Activated CD4-positive, CD25-positive, alpha-beta regulatory T cell treated with anti-CD3 and anti-CD28 coated beads, Interleukin-2, amount 50 U/mL, for 24 hours (primary cell): ENCODE measurements around the gene C16orf92.

Experiments used
- ATAC-seq, 2 donors: fragments of 150-1000 bp; cut with Tn5 transposase; one replicate each; pipeline ENCODE4 v1.10.0; 2021; ENCODE audit warnings: mild to moderate bottlenecking in 1 of 2, moderate library complexity in 1 of 2

C16orf92 gene

DNA sequence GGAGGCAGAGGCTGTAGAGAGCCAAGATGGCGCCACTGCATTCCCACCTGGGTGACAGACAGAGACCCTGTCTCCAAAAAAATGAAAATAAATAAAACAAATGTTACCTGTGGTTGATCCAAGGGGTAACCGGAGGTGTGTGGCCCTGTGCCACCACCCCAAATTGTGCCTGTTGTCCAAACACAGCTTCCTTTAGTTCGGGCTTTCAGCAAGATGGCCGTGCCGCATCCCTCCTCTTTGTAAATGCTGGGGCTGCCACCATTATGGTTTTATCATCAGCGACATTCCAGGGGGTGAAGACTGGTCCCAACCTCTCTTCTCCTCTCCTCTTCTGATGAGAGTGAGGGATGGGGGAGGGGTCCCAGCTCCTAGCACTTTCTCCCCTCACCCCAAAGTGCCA is at the start of gene C16orf92:
C16orf92 (plus strand) TSS at position 312 of the 400 bp plus-strand sequence. CDS start 143 bp downstream, outside the sequence.
- no peak for ATAC-seq

- ATAC-seq, result peak; percentile 99
These were observed 49.4 kb upstream of the C16orf92 start, which contains the start of gene TAOK2 for GRCh38 chr16:29973384-29974246. TSS of gene TAOK2 (plus strand) at chr16:29973868. CDS start at chr16:29977773, 3,905 bp downstream.

DNA sequence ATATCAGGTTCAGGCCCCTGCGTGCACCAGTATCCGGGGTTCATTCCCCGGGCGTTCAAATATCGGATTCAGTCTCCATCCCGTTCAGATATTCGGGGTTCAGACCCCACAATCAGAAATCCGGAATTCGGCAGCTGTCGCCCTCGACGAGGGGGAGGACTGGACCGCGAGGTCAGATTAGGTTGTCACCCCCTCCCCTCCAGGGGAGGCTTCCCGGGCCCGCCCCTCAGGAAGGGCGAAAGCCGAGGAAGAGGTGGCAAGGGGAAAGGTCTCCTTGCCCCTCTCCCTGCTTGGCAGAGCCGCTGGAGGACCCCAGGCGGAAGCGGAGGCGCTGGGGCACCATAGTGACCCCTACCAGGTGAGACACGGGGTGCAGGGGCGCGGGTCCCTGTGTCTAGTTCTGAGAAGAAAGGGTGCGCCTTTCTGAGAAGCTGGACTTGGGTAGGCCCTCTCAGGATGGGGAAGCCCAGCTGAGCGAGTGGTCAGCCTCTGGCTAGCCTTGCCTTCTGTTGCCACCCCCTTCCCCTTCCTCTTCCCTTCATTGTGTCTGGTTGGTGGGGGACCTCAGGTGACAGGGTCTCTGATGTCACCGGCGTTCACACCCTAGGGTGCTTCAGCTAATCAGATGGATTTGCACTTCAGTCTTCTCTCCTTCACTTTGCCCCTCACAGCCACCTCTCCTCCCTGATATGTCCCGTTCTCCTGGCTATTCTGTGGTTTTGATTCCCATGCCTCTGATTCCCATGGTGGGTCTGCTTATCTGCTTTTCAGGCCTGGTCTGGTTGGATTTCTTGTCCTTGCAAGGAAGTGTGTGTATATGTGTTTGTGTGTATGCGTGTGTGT is 48.5 kb upstream of the C16orf92 start:
- no peak for ATAC-seq

DNA sequence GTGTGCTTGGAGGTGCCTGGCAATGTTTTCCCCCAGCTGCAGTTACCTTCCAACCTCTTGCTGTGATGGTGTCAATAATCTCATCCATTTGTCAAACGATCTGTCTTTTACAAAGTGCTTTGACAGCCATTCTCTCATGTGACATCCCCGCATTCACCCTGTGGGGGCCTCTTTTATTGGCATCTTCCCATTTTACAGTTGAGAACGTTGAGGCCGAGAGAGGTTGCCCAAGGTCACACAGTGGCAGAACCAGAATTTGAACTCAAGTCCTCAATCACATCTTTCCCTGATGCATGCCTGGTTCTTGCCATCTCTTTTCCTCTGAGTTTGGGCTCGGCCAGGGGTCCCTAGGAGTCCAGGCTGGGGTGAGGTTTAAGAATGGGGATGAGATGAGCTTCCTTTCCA is 47.9 kb upstream of the C16orf92 start:
- ATAC-seq, result no peak

GRCh38 chr16:29975811-29976511 is 47.0 kb upstream of the C16orf92 start:
- no peak for ATAC-seq

DNA sequence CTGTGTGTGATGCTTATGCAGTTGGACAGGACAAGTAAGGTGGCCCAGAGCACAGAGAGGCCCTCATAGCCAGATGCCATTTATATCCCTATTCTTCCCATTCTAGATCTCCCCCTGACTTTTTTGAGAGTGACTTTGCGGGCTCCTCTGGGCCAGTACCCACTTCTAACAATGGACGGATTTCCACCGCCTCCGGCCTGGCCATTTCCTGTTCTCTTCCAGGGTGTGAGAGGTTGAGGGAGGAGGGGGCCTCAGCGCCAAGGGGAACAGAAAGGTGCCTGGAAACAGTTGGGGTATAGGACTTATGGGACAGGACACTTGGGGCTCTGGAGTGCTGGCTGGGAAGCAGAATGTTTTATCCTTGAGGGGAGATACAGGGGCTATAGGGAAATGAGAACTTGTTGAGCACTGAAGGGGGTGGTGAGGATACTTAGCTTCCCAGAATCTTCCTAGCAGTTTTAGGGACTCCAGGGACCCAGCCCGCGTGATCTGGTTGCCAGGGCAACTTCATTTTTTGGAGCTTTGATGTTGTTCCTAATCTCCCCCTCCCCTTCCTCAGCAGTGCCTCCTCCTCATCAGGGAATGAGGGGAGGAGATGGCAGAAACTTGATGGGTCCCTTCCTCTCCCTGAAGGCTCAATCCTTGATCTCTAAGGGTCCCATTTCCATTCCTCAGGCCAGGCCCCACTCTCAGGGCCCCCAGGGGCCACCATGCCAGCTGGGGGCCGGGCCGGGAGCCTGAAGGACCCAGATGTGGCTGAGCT is 45.8 kb upstream of the C16orf92 start:
- ATAC-seq, result no peak

- ATAC-seq, result no peak
These were observed 44.9 kb upstream of the C16orf92 start for GRCh38 chr16:29978081-29978480.

DNA sequence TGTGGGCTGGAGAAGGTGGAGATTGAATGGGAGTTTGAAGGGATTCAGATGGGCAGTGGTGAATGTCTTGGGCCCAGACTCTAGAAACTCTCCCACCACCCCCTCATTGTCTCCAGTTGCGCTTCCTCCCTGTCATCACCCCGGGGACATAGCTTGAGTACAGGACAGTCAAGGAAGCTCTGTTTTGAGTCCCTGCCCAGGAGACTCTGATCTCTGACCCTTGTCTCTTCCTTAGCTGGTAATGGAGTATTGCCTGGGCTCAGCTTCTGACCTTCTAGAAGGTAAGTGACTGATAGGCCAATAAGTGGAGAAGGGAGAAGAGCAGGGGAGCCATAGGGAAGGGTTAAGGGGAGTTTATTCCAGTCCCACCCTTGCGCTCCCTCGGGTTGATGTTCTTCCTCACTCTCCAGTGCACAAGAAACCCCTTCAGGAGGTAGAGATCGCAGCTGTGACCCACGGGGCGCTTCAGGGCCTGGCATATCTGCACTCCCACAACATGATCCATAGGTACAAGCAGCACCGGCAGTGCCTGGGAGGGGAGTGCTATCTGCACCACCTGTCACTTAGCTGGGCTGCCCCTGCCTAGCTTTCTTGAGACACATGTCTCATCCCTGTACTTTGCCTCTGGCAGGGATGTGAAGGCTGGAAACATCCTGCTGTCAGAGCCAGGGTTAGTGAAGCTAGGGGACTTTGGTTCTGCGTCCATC is 44.3 kb upstream of the C16orf92 start:
- ATAC-seq, result no peak

GRCh38 chr16:29982560-29983419 is 40.2 kb upstream of the C16orf92 start:
- no peak for ATAC-seq

DNA sequence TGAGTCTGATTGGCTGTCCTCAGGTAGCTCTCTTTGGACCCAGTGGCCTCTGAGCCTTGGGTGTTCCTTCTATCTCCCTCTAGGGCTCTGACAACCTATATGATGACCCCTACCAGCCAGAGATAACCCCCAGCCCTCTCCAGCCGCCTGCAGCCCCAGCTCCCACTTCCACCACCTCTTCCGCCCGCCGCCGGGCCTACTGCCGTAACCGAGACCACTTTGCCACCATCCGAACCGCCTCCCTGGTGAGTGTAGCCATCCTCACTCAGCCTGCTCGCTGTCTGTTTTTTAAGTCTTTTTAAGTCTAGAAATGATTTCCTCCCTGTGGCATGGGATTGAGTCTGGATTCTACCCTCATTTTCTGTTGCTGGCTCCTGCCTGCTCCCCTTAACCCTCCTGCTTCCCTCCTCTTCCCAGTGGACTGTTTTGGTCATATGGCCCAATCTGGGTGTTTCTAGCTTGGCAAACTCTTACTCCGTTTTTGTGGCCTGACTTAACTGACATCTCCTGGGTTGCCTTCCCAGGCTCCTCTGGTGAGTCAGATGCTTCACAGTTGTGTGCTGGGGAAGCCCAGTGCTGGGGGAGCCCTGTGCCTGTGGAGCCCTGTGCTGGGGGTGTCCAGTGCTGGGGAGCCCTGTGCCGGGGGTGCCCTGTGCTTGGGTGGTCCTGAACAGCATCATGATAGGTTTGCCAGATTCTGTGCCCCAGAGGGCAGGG is 39.4 kb upstream of the C16orf92 start:
- no peak for ATAC-seq

DNA sequence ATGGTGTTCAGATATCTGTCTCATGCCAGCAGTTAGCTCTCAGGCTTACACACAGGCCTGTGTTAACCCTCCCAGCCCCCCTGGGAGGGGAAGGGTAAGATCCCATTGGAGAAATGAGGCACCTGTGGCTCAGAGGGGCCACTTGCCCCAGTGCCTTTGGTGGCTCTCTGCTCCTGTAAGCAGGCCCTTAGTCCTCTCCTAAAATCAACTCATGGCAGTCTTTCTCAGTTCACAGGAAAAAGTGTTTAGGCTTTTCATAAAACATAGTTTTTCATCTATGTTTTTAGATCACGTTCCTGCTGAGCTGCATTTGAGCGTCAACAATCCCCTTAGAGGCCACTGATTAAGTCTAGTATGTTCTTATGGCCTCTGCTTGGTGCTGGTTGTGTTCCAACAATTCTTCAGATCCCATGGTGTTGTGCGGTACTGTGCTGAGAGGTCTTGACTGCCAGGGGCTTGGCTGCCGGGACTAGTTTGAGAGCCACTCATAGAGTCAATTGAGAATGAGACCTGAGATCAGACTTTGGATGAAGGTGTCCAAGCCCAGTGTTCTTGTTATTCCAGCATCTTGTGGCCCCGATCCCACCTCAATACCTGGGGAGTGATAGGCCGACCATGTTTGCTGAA is 38.7 kb upstream of the C16orf92 start:
- no peak for ATAC-seq

DNA sequence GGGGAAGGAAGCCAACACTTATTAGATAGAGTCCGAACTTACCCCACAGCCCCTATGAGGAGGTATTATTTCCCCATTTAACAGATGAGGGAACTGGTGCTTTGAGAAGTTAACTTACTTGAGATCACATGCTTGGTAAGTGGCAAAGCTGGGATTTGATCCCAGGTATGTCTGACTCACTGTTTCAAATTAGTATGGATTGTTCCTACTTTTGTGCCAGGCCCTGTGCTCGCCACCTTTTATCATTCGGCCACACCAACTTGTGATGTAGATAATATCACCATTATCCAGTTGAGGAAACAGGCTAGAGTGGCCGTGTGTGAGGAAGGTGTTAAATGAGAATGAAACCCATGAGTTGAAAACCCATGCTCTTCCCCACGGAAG is 38.2 kb upstream of the C16orf92 start:
- no peak for ATAC-seq

- no peak for ATAC-seq
These were observed 37.7 kb upstream of the C16orf92 start for GRCh38 chr16:29985271-29985811.

GRCh38 chr16:29986231-29986630 is 36.8 kb upstream of the C16orf92 start:
- ATAC-seq, result no peak

DNA sequence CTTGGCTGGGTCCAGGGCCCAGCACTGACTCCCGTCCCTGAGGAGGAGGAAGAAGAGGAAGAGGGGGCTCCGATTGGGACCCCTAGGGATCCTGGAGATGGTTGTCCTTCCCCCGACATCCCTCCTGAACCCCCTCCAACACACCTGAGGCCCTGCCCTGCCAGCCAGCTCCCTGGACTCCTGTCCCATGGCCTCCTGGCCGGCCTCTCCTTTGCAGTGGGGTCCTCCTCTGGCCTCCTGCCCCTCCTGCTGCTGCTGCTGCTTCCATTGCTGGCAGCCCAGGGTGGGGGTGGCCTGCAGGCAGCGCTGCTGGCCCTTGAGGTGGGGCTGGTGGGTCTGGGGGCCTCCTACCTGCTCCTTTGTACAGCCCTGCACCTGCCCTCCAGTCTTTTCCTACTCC is 36.1 kb upstream of the C16orf92 start:
- ATAC-seq, result no peak

- no peak for ATAC-seq
These were observed 35.5 kb upstream of the C16orf92 start for GRCh38 chr16:29987371-29988085.

DNA sequence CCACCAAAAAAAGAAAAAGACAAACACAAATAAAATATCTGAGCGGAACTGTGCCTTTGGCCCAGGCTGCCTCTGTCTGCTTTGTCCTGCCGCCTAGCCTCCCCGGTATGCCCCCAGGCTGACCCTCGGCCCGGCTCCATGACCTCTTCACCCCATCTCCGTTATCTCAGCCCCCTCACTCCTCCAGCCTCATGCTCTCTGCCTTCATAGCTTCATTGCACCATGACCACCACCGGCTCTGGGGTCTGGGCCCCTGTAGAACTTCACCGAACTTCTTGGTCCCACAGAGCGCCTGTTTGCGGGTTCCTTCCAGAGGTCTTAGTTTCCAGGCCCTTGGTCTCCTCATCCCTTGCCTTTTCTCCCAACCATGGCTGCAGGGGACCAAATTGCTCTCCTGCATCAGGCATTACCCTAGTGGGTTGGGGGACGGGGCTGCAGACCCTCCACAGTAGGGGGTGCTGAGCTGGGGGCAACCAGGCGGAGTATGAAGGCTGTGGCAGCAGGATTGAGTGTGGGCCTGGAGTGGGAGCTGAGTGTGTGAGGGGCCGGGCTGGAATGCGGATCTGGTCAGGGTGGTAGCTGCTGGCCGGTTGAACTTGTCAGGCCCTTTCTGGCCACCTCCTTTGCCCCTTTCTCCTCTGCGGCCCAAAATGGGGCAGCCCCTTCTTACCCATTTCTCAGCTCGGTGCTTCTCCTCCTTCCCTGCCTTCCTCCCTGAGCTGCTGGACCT is 34.5 kb upstream of the C16orf92 start:
- ATAC-seq, result no peak
